HepG2 (cell line): ENCODE measurements around the gene MAGT1. TPM values are rescaled to one million over a fixed set of nuclear protein-coding genes. Genes with fewer than 3 reads are reported as not detected.

Experiments used
- ATAC-seq: fragments of 200-7000 bp; cut with Tn5 transposase; 3 replicates; pipeline ENCODE4 v1.9.1; 2020; ENCODE audit warnings: mild to moderate bottlenecking, moderate library complexity
- BruUV-seq: library from RNA; stranded (reverse); fragments of 400-500 nt; replicated peaks from 2 replicates; lab custom pipeline; 2021; lab: Mats Ljungman, UMichigan
- CTCF ChIA-PET: fragments of 300-600 bp; formaldehyde crosslinking; extraction: SDS; loops from one replicate; lab custom pipeline; 2021; ENCODE audit warnings: low total read pairs, inconsistent platforms, low intra/inter-chr PET ratio; lab: Yijun Ruan, JAX
- POLR2A ChIA-PET: fragments of 350-600 bp; sonication (Branson Sonifier 250); formaldehyde crosslinking; loops from one replicate; lab custom pipeline; 2020; ENCODE audit warnings: antibody characterized with exemption, inconsistent platforms; lab: Yijun Ruan, JAX
- DNase-seq: peaks from one replicate; pipeline ENCODE4 v3.0.0-alpha.2; 2015; ENCODE audit warnings: low spot score
- FAIRE-seq: peaks from 3 replicates; lab custom pipeline; 2011; peaks lifted over from hg19 to GRCh38; lab: Jason Lieb, UNC
- H2AFZ ChIP-seq: one replicate; pipeline ENCODE4 v1.6.1; 2011; ENCODE audit warnings: low read length, inconsistent platforms
- H3K27ac ChIP-seq: fragments of 300-600 bp; 3 replicates; pipeline ENCODE4 v1.8.0; 2011; ENCODE audit warnings: mixed run types, mild to moderate bottlenecking, mixed read lengths, low read length, inconsistent platforms; ENCODE audit not compliant: insufficient read depth; ENCODE audit errors: extremely low read length
- H3K27me3 ChIP-seq, 2 experiments: fragments of 200-600 bp in 1 of 2; 2 replicates in 1 of 2; 3 replicates in 1 of 2; pipeline versions ENCODE4 v1.6.0 to v1.8.0; 2011; ENCODE audit warnings: low read length in 2 of 2, mild to moderate bottlenecking in 2 of 2, moderate library complexity in 2 of 2, inconsistent platforms in 1 of 2; ENCODE audit not compliant: insufficient read depth in 2 of 2, control insufficient read depth in 1 of 2
- H3K36me3 ChIP-seq, 2 experiments: fragments of 200-600 bp in 1 of 2; replicated peaks in 1 of 2; 2 replicates in 1 of 2; 3 replicates in 1 of 2; pipeline versions ENCODE4 v1.5.1 to v1.8.0; 2011; ENCODE audit warnings: low read length in 2 of 2, inconsistent platforms in 1 of 2; ENCODE audit not compliant: insufficient read depth in 2 of 2, control insufficient read depth in 1 of 2
- H3K4me1 ChIP-seq: 2 replicates; pipeline ENCODE4 v1.5.1; 2012; ENCODE audit warnings: low read length, inconsistent platforms; ENCODE audit not compliant: insufficient read depth
- H3K4me2 ChIP-seq: 2 replicates; pipeline ENCODE4 v1.6.0; 2011; ENCODE audit warnings: low read depth, low read length, inconsistent platforms
- H3K4me3 ChIP-seq, 3 experiments: fragments of 200-600 bp in 1 of 3; sonication (generic), shearing (Covaris generic) in 1 of 3; replicated peaks in 1 of 3; 2 replicates each; pipeline ENCODE4 v1.5.1; 2011 to 2016; ENCODE audit warnings: low read length in 3 of 3, inconsistent platforms in 2 of 3, low read depth in 2 of 3, mild to moderate bottlenecking in 2 of 3, control low read depth in 1 of 3, mixed read lengths in 1 of 3; ENCODE audit not compliant: insufficient read depth in 1 of 3
- H3K79me2 ChIP-seq: one replicate; pipeline ENCODE4 v1.6.1; 2011; ENCODE audit warnings: low read length, inconsistent platforms; ENCODE audit not compliant: insufficient read depth
- H3K9ac ChIP-seq: 2 replicates; pipeline ENCODE4 v1.6.0; 2011; ENCODE audit warnings: mild to moderate bottlenecking, low read depth, low read length, inconsistent platforms; ENCODE audit not compliant: insufficient read depth
- H3K9me3 ChIP-seq: 2 replicates; pipeline ENCODE4 v1.5.1; 2012; ENCODE audit warnings: mild to moderate bottlenecking, low read length
- H4K20me1 ChIP-seq: 2 replicates; pipeline ENCODE4 v1.6.0; 2011; ENCODE audit warnings: inconsistent platforms, mild to moderate bottlenecking, low read length, moderate library complexity; ENCODE audit not compliant: insufficient read depth
- AGO1 ChIP-seq: fragments of 200-400 bp; formaldehyde crosslinking; IDR thresholded peaks from 2 replicates; pipeline ENCODE4 v1.6.1; 2017; ENCODE audit warnings: mild to moderate bottlenecking, low read depth, low read length, moderate library complexity; ENCODE audit not compliant: poor library complexity, severe bottlenecking
- CEBPB ChIP-seq: IDR thresholded peaks from 2 replicates; pipeline ENCODE4 v1.6.1; 2011; ENCODE audit warnings: low read depth, low read length, improper control_type of control experiment, borderline replicate concordance
- HOXA7 ChIP-seq: sonication (generic); formaldehyde crosslinking; IDR thresholded peaks from 2 replicates; pipeline ENCODE4 v1.8.1; 2022; ENCODE audit warnings: mild to moderate bottlenecking, missing genetic modification reagents, moderate library complexity
- MED8 ChIP-seq: sonication (generic); formaldehyde crosslinking; IDR thresholded peaks from 2 replicates; pipeline ENCODE4 v1.8.1; 2023; ENCODE audit warnings: mild to moderate bottlenecking, missing genetic modification reagents; ENCODE audit not compliant: insufficient replicate concordance
- WGBS: methylation state at CpG from one replicate; pipeline ENCODE4 v1.1.6; 2017; ENCODE audit warnings: low lambda C conversion rate; 5-methylcytosine and 5-hydroxymethylcytosine counted together
- in situ Hi-C: cut with HindIII; loops from 2 replicates; pipeline ENCODE4 v1.10.0; 2017; ENCODE audit warnings: low pct_unique_long_range_greater_than_20kb; ENCODE audit not compliant: extremely low pct_ligation_motif_present
- intact Hi-C: fragments of 100-400 bp; cut with micrococcal nuclease; formaldehyde crosslinking; loops from one replicate; pipeline ENCODE4 v1.10.0; 2022; ENCODE audit not compliant: unreplicated experiment
- polyA plus RNA-seq, 8 experiments: library from polyadenylated mRNA; depleted of rRNA in 3 of 8; stranded (reverse) in 7 of 8; unstranded in 1 of 8; fragments of >200 nt; fragmentation: Illumina TruSeq in 4 of 8; extraction: Trizol in 4 of 8; gene quantifications; 2 replicates each; pipeline versions ENCODE4 v1.2.1 to v1.2.3, GENCODE V29; 2011 to 2016; ENCODE audit warnings: low read depth in 4 of 8, missing spikeins in 1 of 8, mixed read lengths in 1 of 8; ENCODE audit not compliant: insufficient read depth in 1 of 8
- total RNA-seq, 5 experiments: library from RNA; depleted of rRNA; stranded (reverse); fragments of >200 nt; fragmentation: Illumina TruSeq; extraction: Trizol; gene quantifications; 2 replicates each; pipeline ENCODE4 v1.2.3, GENCODE V29; 2016; ENCODE audit warnings: low read depth in 1 of 5
- TF ChIP-seq, protein P1 (sequence below): sonication (generic); formaldehyde crosslinking; IDR thresholded peaks from 2 replicates; pipeline ENCODE4 v1.8.1; 2023; ENCODE audit warnings: mild to moderate bottlenecking, missing genetic modification reagents

Gene MAGT1
- total and polyA plus RNA-seq, 2 of the 13 experiments (the other 11 are each of a cell fraction or from before 2014, with no cell fraction given), result 38.0 to 75.0 TPM

DNA sequence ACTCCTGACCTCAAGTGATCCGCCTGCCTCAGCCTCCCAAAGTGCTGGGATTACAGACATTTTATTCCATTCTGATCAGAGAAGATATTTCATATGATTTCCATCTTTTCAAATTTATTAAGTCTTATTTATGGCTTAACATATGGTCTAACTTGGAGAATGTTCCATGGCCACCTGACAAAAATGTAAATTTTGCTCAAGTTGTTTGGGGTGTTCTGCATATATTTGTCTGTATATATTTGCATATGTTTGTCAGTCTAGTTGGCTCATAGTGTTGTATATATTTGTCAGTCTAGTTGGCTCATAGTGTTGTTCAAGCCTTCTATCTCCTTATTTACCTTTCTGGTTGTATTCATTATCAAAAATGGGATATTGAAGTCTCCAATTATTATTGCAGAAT, 93.0 kb downstream of the MAGT1 start:
- H3K79me2 ChIP-seq, result no peaks in the 10 kb centered on the region
- no peak overlapping the region for H2AFZ ChIP-seq
- POLR2A ChIA-PET, result no interaction called here
- H3K4me2 ChIP-seq, result no peak overlapping the region
- H3K27ac ChIP-seq, result no peak overlapping the region
- in situ Hi-C loops, result no loop called here
- BruUV-seq, result no TSS peak
- intact Hi-C loops, result no loop called here
- CTCF ChIA-PET, result no interaction called here
- DNase-seq, result no peak
- no peaks in the 10 kb centered on the region for H3K4me1 ChIP-seq
- no peak overlapping the region for H3K4me3 ChIP-seq
- no peaks in the 10 kb centered on the region for H4K20me1 ChIP-seq
- H3K9ac ChIP-seq, result no peak overlapping the region
- WGBS, result no CpG with 5 or more reads among the region's 1 CpG
- H3K9me3 ChIP-seq, result no peaks in the 10 kb centered on the region
- ATAC-seq, result no peak
- H3K27me3 ChIP-seq, result no peaks in the 10 kb centered on the region
- no peak for FAIRE-seq
- TF ChIP-seq MED8, result no peak
- TF ChIP-seq HOXA7 (CRISPR knock-in tag), result no peak
- no peaks in the 10 kb centered on the region for H3K36me3 ChIP-seq

DNA sequence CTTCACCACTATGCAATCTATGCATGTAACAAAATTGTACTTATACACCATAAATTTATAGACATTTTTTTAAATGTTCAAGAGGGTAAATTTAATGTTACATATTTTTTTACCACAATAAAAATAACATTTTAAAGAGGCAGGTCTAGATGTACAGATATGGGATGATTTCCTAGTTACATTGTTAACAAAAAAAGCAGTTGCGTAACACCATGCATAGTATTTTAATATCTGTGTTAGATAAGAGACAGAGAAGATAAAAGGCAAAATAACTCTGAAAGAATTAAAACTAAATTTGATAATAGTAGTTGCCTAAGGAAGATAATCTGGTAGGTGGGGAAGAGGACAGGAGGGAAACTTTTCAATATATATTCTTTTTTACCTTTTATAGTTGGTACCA, 100.1 kb downstream of the MAGT1 start:
- 95% methylated on average over 1 of the region's 1 CpG for WGBS
- no peak for FAIRE-seq
- no peak overlapping the region for H3K4me2 ChIP-seq
- no peak overlapping the region for H3K4me3 ChIP-seq
- no peak for DNase-seq
- no peak overlapping the region for H2AFZ ChIP-seq
- intact Hi-C loops, result no loop called here
- TF ChIP-seq AGO1 (no peak), CEBPB (0 out of 2 replicates have a peak, but pooled peaks have one; percentile 21)
- TF ChIP-seq, protein P1, sequence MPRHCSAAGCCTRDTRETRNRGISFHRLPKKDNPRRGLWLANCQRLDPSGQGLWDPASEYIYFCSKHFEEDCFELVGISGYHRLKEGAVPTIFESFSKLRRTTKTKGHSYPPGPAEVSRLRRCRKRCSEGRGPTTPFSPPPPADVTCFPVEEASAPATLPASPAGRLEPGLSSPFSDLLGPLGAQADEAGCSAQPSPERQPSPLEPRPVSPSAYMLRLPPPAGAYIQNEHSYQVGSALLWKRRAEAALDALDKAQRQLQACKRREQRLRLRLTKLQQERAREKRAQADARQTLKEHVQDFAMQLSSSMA, result no peak
- no peaks in the 10 kb centered on the region for H4K20me1 ChIP-seq
- no peak for ATAC-seq
- H3K9ac ChIP-seq, result no peak overlapping the region
- no peaks in the 10 kb centered on the region for H3K9me3 ChIP-seq
- H3K4me1 ChIP-seq, result no peaks in the 10 kb centered on the region
- no peaks in the 10 kb centered on the region for H3K79me2 ChIP-seq
- POLR2A ChIA-PET, result no interaction called here
- in situ Hi-C loops, result no loop called here
- BruUV-seq, result no TSS peak
- no peak overlapping the region for H3K27ac ChIP-seq
- CTCF ChIA-PET, result no interaction called here
- no peaks in the 10 kb centered on the region for H3K36me3 ChIP-seq
- no peaks in the 10 kb centered on the region for H3K27me3 ChIP-seq
